Occipital lobe (tissue), 2 donors: Measurements from ENCODE around the gene KAZN. TPM values are rescaled to one million over a fixed set of nuclear protein-coding genes. Genes with fewer than 3 reads are reported as not detected.

Experiments
- DNase-seq: peaks from one replicate; lab custom pipeline; 2025; lab: John Stamatoyannopoulos, UW
- total RNA-seq: library from RNA; depleted of rRNA; stranded (reverse); fragments of >200 nt; gene quantifications from one replicate; pipeline ENCODE4 v1.2.3, GENCODE V29; 2014

The KAZN gene
- total RNA-seq, 1 donor from 2014 or later = 27.5 TPM

- DNase-seq = no peak
Measured at GRCh38 chr1:14614341-14614740, 15.9 kb downstream of the KAZN start.

- no peak for DNase-seq
Measured at GRCh38 chr1:14615549-14616218, 17.2 kb downstream of the KAZN start.

- no peak for DNase-seq
Measured at GRCh38 chr1:14616632-14617396, 18.3 kb downstream of the KAZN start.

- DNase-seq = no peak
Measured at GRCh38 chr1:14617791-14618190, 19.3 kb downstream of the KAZN start.

- no peak for DNase-seq
Measured at GRCh38 chr1:14620941-14621340, 22.5 kb downstream of the KAZN start.

GRCh38 chr1:14623090-14623489 is 24.6 kb downstream of the KAZN start:
- no peak for DNase-seq

GRCh38 chr1:14624941-14625340 is 26.5 kb downstream of the KAZN start:
- DNase-seq = no peak

GRCh38 chr1:14625572-14625971 is 27.1 kb downstream of the KAZN start:
- no peak for DNase-seq

- DNase-seq = no peak
Measured at GRCh38 chr1:14625996-14626395, 27.5 kb downstream of the KAZN start.

GRCh38 chr1:14626869-14627607 is 28.6 kb downstream of the KAZN start:
- DNase-seq = no peak

GRCh38 chr1:14627608-14628489 is 29.4 kb downstream of the KAZN start:
- DNase-seq = peak; percentile 11

GRCh38 chr1:14629363-14630014 is 31.0 kb downstream of the KAZN start:
- no peak for DNase-seq

- no peak for DNase-seq
Measured at GRCh38 chr1:14630986-14631385, 32.5 kb downstream of the KAZN start.

- DNase-seq = no peak
Measured at GRCh38 chr1:14631421-14631820, 32.9 kb downstream of the KAZN start.

- DNase-seq = no peak
Measured at GRCh38 chr1:14634486-14634885, 36.0 kb downstream of the KAZN start.

- no peak for DNase-seq
Measured at GRCh38 chr1:14635421-14635820, 36.9 kb downstream of the KAZN start.

- no peak for DNase-seq
Measured at GRCh38 chr1:14636897-14637632, 38.6 kb downstream of the KAZN start.

GRCh38 chr1:14639291-14640050 is 41.0 kb downstream of the KAZN start:
- no peak for DNase-seq

- DNase-seq = no peak
Measured at GRCh38 chr1:14642712-14643111, 44.2 kb downstream of the KAZN start.
